GM19372 (cell line): ENCODE measurements around the gene LHX8.
"Not testable (repeated sequence)": the region's sequence is repeated elsewhere in the genome, so short reads cannot be mapped to it uniquely, and the experiment has no call there.

Experiments used
- ATAC-seq: cut with Tn5 transposase; IDR thresholded peaks from one replicate; pipeline ENCODE4 v1.9.1; 2021; ENCODE audit warnings: mild to moderate bottlenecking, low read depth, moderate library complexity; ENCODE audit not compliant: unreplicated experiment

Gene LHX8

GRCh38 chr1:75133750-75134646 lies at the start of gene LHX8:
Gene LHX8, plus strand, starts transcription at chr1:75134388. Its CDS starts 2,227 bp downstream, at chr1:75136615.
- ATAC-seq = no peak

- ATAC-seq = no peak
These were observed 48.3 kb upstream of the LHX8 start for GRCh38 chr1:75085931-75086330.

- no peak for ATAC-seq
These were observed 46.9 kb upstream of the LHX8 start for GRCh38 chr1:75087278-75087677.

GRCh38 chr1:75092141-75092540 lies 42.0 kb upstream of the LHX8 start:
- no peak for ATAC-seq

GRCh38 chr1:75097654-75098053 lies 36.5 kb upstream of the LHX8 start:
- ATAC-seq = no peak

GRCh38 chr1:75099581-75099980 lies 34.6 kb upstream of the LHX8 start:
- no peak for ATAC-seq

GRCh38 chr1:75100481-75101092 lies 33.6 kb upstream of the LHX8 start:
- ATAC-seq = no peak

- not testable (repeated sequence) for ATAC-seq
These were observed 21.7 kb upstream of the LHX8 start for GRCh38 chr1:75112362-75112951.

- ATAC-seq = no peak
These were observed 18.5 kb upstream of the LHX8 start for GRCh38 chr1:75115654-75116053.

GRCh38 chr1:75123756-75124155 lies 10.4 kb upstream of the LHX8 start:
- no peak for ATAC-seq

- no peak for ATAC-seq
These were observed 9.7 kb upstream of the LHX8 start for GRCh38 chr1:75124510-75124909.

- ATAC-seq = no peak
These were observed 8.9 kb upstream of the LHX8 start for GRCh38 chr1:75125161-75125726.

GRCh38 chr1:75126611-75127101 lies 7.5 kb upstream of the LHX8 start:
- ATAC-seq = no peak

GRCh38 chr1:75127916-75128717 lies 6.1 kb upstream of the LHX8 start:
- ATAC-seq = no peak

- no peak for ATAC-seq
These were observed 4.6 kb upstream of the LHX8 start for GRCh38 chr1:75129660-75129982.

- ATAC-seq = no peak
These were observed 4.0 kb upstream of the LHX8 start for GRCh38 chr1:75129983-75130789.

GRCh38 chr1:75130865-75131564 lies 3.2 kb upstream of the LHX8 start:
- no peak for ATAC-seq

GRCh38 chr1:75131565-75132241 lies 2.5 kb upstream of the LHX8 start:
- no peak for ATAC-seq
